Keratinocyte (primary cell): ENCODE results near the gene STK17A.

Experiments used
- CTCF ChIP-seq, 3 experiments: IDR thresholded peaks in 1 of 3; conservative IDR thresholded peaks in 1 of 3; optimal IDR thresholded peaks in 1 of 3; 2 replicates in 2 of 3; 3 replicates in 1 of 3; pipeline versions ENCODE3 to v1.5.1; 2011; ENCODE audit warnings: low read length in 3 of 3, mild to moderate bottlenecking in 3 of 3, moderate library complexity in 2 of 3, control low read depth in 1 of 3, inconsistent platforms in 1 of 3; ENCODE audit not compliant: insufficient read depth in 2 of 3; ENCODE audit errors: extremely low read depth in 1 of 3
- EZH2 ChIP-seq: IDR thresholded peaks from one replicate; pipeline ENCODE4 v1.6.1; 2012; ENCODE audit warnings: inconsistent platforms, mild to moderate bottlenecking, low read length, moderate library complexity

- TF ChIP-seq CTCF (optimal IDR thresholded peaks at IDR 0.05 in 1 of 3, IDR thresholded peaks at IDR 0.05 in 1 of 3, conservative IDR thresholded peaks at IDR 0.05 in 1 of 3; ENCODE audit: extremely low read depth in 1 of 3, insufficient read depth in 2 of 3, low read length in 3 of 3) (no peak), EZH2 (no peak)
Observed at GRCh38 chr7:43609097-43609496, 26.2 kb downstream of the STK17A start.
